Measurements from ENCODE around the gene CADPS.

Gene CADPS

DNA sequence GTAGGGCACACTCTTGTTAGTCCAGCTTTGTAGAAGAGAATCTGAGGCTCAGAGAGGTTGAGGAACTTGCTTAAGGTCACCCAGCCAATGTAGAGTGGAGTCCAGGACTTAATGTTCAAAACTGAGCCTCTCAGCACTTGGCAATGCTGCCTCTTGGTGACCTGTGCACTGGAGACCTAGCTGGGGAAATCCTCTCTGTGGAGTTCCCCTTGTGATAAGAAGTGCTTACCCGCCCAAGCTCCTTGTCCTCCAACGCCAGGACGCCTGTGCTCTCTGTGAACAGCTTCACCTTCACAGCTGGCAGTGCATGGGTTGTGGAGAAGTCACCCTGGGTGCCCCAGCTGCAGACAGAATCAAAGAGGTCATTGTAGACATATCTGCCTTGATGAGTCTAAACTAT lies 282.8 kb downstream of the CADPS start:
- Histone ChIP-seq H3K27ac (no peak overlapping the region), H3K36me3 (ENCODE audit: insufficient read depth) (no peaks in the 10 kb centered on the region), H3K4me2 (no peak overlapping the region), H3K4me3 (IDR thresholded peaks at IDR 0.05; ENCODE audit: insufficient read depth, low read depth, low read length) (no peak overlapping the region), H3K27me3 (ENCODE audit: insufficient read depth, low read depth) (no peaks in the 10 kb centered on the region), H3K79me2 (ENCODE audit: insufficient read depth, low read depth) (no peaks in the 10 kb centered on the region), H3K9ac (no peak overlapping the region), H2AFZ (ENCODE audit: low read depth) (no peak overlapping the region), H4K20me1 (ENCODE audit: insufficient read depth) (no peaks in the 10 kb centered on the region), H3K4me1 (ENCODE audit: low read depth, poor library complexity, severe bottlenecking) (no peaks in the 10 kb centered on the region)
- TF ChIP-seq, protein P1, sequence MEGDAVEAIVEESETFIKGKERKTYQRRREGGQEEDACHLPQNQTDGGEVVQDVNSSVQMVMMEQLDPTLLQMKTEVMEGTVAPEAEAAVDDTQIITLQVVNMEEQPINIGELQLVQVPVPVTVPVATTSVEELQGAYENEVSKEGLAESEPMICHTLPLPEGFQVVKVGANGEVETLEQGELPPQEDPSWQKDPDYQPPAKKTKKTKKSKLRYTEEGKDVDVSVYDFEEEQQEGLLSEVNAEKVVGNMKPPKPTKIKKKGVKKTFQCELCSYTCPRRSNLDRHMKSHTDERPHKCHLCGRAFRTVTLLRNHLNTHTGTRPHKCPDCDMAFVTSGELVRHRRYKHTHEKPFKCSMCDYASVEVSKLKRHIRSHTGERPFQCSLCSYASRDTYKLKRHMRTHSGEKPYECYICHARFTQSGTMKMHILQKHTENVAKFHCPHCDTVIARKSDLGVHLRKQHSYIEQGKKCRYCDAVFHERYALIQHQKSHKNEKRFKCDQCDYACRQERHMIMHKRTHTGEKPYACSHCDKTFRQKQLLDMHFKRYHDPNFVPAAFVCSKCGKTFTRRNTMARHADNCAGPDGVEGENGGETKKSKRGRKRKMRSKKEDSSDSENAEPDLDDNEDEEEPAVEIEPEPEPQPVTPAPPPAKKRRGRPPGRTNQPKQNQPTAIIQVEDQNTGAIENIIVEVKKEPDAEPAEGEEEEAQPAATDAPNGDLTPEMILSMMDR (conservative IDR thresholded peaks at IDR 0.05; ENCODE audit: low read depth, low read length) = no peak

DNA sequence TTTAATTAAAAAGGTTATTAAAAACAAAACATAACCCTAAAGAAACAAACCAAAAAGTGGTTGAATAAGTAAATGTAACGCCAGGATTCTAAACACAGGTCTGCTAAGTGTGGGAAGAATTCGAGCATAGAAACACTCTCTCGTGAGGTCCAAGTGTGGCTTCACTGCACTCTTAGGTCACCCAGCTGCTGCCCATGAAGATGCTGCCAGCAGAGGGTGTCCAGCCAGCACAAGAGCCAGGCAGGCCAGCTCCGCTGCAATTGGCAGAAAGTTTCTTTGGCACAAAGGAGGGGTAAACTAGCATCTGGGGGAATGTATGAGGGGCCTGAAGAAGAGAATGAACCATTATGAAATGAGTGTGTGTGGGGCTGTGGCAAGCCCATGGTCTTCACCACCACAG lies 286.1 kb downstream of the CADPS start:
- Histone ChIP-seq H3K4me3 (IDR thresholded peaks at IDR 0.05; ENCODE audit: insufficient read depth, low read depth, low read length) (no peak overlapping the region), H3K79me2 (ENCODE audit: insufficient read depth, low read depth) (no peaks in the 10 kb centered on the region), H4K20me1 (ENCODE audit: insufficient read depth) (no peaks in the 10 kb centered on the region), H3K4me1 (ENCODE audit: low read depth, poor library complexity, severe bottlenecking) (no peaks in the 10 kb centered on the region), H3K36me3 (ENCODE audit: insufficient read depth) (no peaks in the 10 kb centered on the region), H3K9ac (no peak overlapping the region), H3K27me3 (ENCODE audit: insufficient read depth, low read depth) (no peaks in the 10 kb centered on the region), H3K27ac (no peak overlapping the region), H2AFZ (ENCODE audit: low read depth) (no peak overlapping the region), H3K4me2 (no peak overlapping the region)
- TF ChIP-seq, protein P1 (conservative IDR thresholded peaks at IDR 0.05; ENCODE audit: low read depth, low read length) = no peak

DNA sequence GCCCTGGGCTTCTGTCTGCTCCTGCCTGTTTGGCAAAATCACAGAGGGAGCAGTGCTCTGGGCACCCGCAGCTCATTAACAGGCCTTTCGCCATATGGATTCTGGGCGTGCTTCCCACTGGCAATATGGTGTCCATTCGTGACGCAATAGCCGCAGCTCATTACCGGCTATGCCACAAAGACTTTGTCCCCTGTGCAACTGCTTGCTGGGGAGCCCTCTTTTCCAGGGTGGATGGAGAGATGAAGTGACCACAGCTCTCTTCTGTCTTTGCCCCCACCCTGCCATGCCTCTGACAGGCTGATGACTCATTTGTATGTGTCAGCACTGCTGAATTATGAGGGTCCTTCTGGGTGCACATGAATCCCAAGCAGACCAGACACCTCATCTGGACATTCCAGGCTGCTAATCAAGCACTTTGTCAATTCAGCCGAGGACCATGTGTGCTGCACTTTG lies 287.6 kb downstream of the CADPS start:
- no peak overlapping the region for H3K27ac ChIP-seq
- TF ChIP-seq, protein P1 (conservative IDR thresholded peaks at IDR 0.05; ENCODE audit: low read depth, low read length) = no peak
- no peak overlapping the region for H2AFZ ChIP-seq (ENCODE audit: low read depth)
- no peaks in the 10 kb centered on the region for H3K36me3 ChIP-seq (ENCODE audit: insufficient read depth)
- H4K20me1 ChIP-seq (ENCODE audit: insufficient read depth) = no peaks in the 10 kb centered on the region
- H3K4me2 ChIP-seq = no peak overlapping the region
- no peaks in the 10 kb centered on the region for H3K79me2 ChIP-seq (ENCODE audit: insufficient read depth, low read depth)
- H3K4me3 ChIP-seq (IDR thresholded peaks at IDR 0.05; ENCODE audit: insufficient read depth, low read depth, low read length) = no peak overlapping the region
- no peaks in the 10 kb centered on the region for H3K4me1 ChIP-seq (ENCODE audit: low read depth, poor library complexity, severe bottlenecking)
- H3K27me3 ChIP-seq (ENCODE audit: insufficient read depth, low read depth) = no peaks in the 10 kb centered on the region
- H3K9ac ChIP-seq = no peak overlapping the region

DNA sequence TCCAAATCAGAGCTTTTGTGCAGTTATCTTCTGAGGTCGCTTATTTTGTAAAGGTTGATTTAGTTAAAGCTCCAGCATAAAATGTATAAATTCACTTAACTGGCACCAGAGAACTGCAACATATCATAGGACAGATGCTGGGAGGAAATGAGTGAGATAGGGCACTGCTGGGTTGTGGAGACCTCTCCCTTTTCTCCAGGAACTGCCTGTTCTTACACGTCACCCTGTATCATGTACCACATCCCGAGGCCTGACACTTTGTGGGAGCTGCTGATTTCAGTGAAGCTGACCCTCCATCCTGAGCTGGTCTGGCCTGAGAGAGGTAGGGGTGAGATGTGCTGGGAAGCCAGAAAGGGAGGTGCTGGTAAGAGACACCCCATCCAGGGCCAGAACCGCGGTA lies 288.0 kb downstream of the CADPS start:
- no peaks in the 10 kb centered on the region for H3K4me1 ChIP-seq (ENCODE audit: low read depth, poor library complexity, severe bottlenecking)
- H3K79me2 ChIP-seq (ENCODE audit: insufficient read depth, low read depth) = no peaks in the 10 kb centered on the region
- H3K27me3 ChIP-seq (ENCODE audit: insufficient read depth, low read depth) = no peaks in the 10 kb centered on the region
- H3K4me3 ChIP-seq (IDR thresholded peaks at IDR 0.05; ENCODE audit: insufficient read depth, low read depth, low read length) = no peak overlapping the region
- H3K9ac ChIP-seq = no peak overlapping the region
- no peak overlapping the region for H3K27ac ChIP-seq
- H2AFZ ChIP-seq (ENCODE audit: low read depth) = no peak overlapping the region
- no peaks in the 10 kb centered on the region for H3K36me3 ChIP-seq (ENCODE audit: insufficient read depth)
- TF ChIP-seq, protein P1 (conservative IDR thresholded peaks at IDR 0.05; ENCODE audit: low read depth, low read length) = no peak
- H3K4me2 ChIP-seq = no peak overlapping the region
- H4K20me1 ChIP-seq (ENCODE audit: insufficient read depth) = no peaks in the 10 kb centered on the region

Measured in KMS-11 (cell line).